Measurements from ENCODE around the gene DYNLT1.
"Not testable (repeated sequence)": the region's sequence is repeated elsewhere in the genome, so short reads cannot be mapped to it uniquely, and the experiment has no call there.

DYNLT1 gene

GRCh38 chr6:158634695-158635426 lies 9.7 kb downstream of the DYNLT1 start:
- no peak overlapping the region for H3K4me3 ChIP-seq (ENCODE audit: low read length)
- no peaks in the 10 kb centered on the region for H3K27me3 ChIP-seq (ENCODE audit: control insufficient read depth, insufficient read depth, low read length)
- peaks cover 36% of the 10 kb centered on the region for H3K36me3 ChIP-seq (ENCODE audit: control insufficient read depth, low read depth, low read length)
- no peak overlapping the region for H3K9ac ChIP-seq (ENCODE audit: low read length)
- H3K4me1 ChIP-seq (ENCODE audit: control insufficient read depth, low read depth, low read length), result no peaks in the 10 kb centered on the region
- H3K9me3 ChIP-seq (ENCODE audit: control insufficient read depth, low read depth, low read length), result no peaks in the 10 kb centered on the region
- H3K27ac ChIP-seq (ENCODE audit: low read length), result no peak overlapping the region

DNA sequence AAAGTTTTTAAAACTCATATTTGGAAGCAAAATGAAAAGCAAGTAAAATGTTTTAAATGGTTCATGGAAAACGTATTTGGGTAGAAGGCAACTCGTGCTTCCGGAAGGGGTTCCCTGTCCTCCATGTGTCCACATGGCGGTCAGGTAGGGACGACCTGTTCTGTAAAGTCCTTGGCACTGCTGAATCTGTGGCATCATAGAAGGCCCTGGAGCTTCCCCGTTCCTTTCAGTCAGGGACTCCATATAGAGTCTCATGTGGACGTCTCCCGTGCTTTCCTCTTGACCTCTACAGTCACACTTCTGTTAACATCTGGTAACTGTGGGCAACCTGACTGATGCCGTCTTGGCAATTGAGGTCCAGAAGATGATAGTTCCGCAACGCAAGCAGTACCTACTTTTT lies 11.4 kb downstream of the DYNLT1 start:
- peaks cover 41% of the 10 kb centered on the region for H3K36me3 ChIP-seq (ENCODE audit: control insufficient read depth, low read depth, low read length)
- peaks cover 3% of the 10 kb centered on the region for H3K4me1 ChIP-seq (ENCODE audit: control insufficient read depth, low read depth, low read length)
- no peak overlapping the region for H3K9ac ChIP-seq (ENCODE audit: low read length)
- no peaks in the 10 kb centered on the region for H3K27me3 ChIP-seq (ENCODE audit: control insufficient read depth, insufficient read depth, low read length)
- no peaks in the 10 kb centered on the region for H3K9me3 ChIP-seq (ENCODE audit: control insufficient read depth, low read depth, low read length)
- H3K4me3 ChIP-seq (ENCODE audit: low read length), result no peak overlapping the region
- no peak overlapping the region for H3K27ac ChIP-seq (ENCODE audit: low read length)

DNA sequence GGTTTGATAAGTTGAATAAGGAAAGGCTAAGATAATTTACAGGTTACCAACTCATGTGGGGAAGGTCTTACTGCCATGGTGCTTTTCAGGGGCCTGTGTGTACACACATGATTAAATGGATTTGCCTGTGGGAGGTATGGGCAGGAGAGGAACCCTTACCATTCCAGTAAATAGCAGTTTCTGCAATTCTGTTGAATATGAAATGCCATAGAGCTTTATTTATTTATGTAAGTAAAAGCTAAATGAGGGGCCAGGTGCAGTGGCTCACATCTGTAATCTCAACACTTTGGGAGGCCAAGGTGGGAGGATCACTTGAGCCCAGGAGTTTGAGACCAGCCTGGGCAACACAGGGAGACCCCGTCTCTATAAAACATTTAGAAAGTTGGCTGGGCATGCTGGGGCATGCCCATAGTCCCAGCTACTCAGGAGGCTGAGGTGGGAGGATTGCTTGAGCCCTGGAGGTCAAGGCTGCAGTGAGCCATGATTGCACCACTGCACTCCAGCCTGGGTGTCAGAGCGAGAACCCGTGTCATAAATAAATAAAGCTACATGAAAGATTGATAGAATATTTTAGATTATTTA lies 11.9 kb downstream of the DYNLT1 start:
- not testable (repeated sequence) for H3K27me3 ChIP-seq (ENCODE audit: control insufficient read depth, insufficient read depth, low read length); H3K9ac ChIP-seq (ENCODE audit: low read length); H3K27ac ChIP-seq (ENCODE audit: low read length); H3K4me1 ChIP-seq (ENCODE audit: control insufficient read depth, low read depth, low read length); H3K9me3 ChIP-seq (ENCODE audit: control insufficient read depth, low read depth, low read length); H3K4me3 ChIP-seq (ENCODE audit: low read length)
- H3K36me3 ChIP-seq (ENCODE audit: control insufficient read depth, low read depth, low read length), result peaks cover 41% of the 10 kb centered on the region

DNA sequence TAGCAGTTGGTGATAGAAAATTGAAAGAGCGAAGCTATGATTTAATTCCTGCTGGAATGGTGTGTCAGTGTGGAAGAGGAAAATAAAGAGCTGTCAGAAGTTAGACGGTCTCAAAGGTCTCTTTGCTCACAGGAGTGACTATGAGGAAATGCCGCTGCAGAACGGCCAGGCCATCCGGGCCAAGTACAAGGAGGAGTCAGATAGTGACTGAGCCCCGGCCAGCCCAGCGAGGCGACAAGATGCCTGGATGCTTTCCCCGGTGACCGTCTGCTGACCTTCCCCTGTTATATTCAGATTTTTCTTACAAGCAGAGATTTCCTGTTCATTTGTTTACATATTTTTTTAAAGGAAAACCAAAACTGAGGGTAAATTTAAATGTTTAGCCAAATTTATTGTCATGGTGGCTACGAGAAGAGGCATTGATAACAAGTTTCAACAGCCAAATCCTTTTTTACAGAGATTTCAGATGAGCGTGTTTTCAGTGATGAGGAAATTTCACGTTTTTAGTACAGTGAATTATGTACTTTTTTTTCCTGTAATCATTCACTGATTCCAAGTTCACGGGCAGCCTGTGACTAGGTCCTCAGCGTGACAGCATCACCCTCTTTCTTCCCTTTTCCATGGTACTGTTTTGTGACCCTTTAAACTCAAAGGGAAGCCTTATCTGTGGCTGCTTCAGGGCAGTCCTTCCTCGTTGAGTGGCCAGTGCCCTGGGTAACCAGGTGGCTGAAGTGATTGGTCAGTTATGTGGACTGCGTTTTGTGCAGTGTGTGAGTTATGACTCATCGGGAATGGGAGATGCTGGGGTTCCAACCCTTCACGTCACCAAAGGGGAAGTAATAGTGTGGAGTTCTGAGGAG lies 12.6 kb downstream of the DYNLT1 start:
- Histone ChIP-seq H3K9ac (ENCODE audit: low read length) (no peak overlapping the region), H3K4me1 (ENCODE audit: control insufficient read depth, low read depth, low read length) (peaks cover 3% of the 10 kb centered on the region), H3K27ac (ENCODE audit: low read length) (no peak overlapping the region), H3K9me3 (ENCODE audit: control insufficient read depth, low read depth, low read length) (no peaks in the 10 kb centered on the region), H3K4me3 (ENCODE audit: low read length) (no peak overlapping the region), H3K27me3 (ENCODE audit: control insufficient read depth, insufficient read depth, low read length) (no peaks in the 10 kb centered on the region), H3K36me3 (ENCODE audit: control insufficient read depth, low read depth, low read length) (peaks cover 44% of the 10 kb centered on the region)

GRCh38 chr6:158630938-158631616 lies 13.5 kb downstream of the DYNLT1 start:
- no peak overlapping the region for H3K27ac ChIP-seq (ENCODE audit: low read length)
- no peaks in the 10 kb centered on the region for H3K9me3 ChIP-seq (ENCODE audit: control insufficient read depth, low read depth, low read length)
- H3K27me3 ChIP-seq (ENCODE audit: control insufficient read depth, insufficient read depth, low read length), result no peaks in the 10 kb centered on the region
- H3K9ac ChIP-seq (ENCODE audit: low read length), result no peak overlapping the region
- H3K36me3 ChIP-seq (ENCODE audit: control insufficient read depth, low read depth, low read length), result peaks cover 46% of the 10 kb centered on the region
- peaks cover 3% of the 10 kb centered on the region for H3K4me1 ChIP-seq (ENCODE audit: control insufficient read depth, low read depth, low read length)
- no peak overlapping the region for H3K4me3 ChIP-seq (ENCODE audit: low read length)

DNA sequence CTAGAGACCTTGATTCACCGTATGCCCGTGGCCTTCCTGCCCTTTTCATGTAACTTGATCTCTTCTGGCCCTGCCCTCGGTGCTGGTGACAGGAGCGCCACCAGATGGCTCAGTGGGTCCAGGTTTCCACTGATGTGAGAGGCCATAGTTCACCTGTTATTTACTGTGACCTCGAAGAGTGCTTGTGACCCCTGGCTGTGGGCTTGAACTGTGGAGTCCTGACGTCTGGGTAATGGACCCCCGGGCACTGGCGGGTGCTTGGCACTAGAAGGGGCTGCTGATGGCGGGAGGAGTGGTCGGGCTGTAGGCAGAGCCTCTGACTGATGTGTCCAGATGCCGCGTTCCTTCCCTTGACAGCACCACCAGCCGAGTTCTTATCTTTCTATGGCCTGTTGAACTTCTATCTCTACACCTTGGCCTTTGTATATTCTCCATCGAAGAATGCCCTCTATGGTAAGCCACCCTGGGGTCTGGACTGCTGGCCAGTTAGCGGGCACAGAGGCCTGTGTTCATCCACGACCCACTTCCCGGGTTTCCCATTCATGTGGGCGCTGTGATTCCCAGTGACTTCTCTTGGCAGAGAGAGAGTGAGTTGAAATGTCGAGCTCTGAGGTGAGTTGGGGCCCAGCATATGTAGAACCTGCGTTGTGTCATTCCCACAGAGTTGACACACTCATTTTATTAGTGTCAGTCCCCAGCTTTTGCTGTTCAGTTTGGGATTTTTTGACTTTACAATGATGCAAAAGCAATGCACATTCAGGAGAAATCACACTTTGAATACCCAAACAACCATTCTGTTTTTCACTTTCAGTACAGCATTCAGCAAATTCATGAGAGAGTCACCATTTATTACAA lies 14.9 kb downstream of the DYNLT1 start:
- no peaks in the 10 kb centered on the region for H3K27me3 ChIP-seq (ENCODE audit: control insufficient read depth, insufficient read depth, low read length)
- no peak overlapping the region for H3K4me3 ChIP-seq (ENCODE audit: low read length)
- H3K9ac ChIP-seq (ENCODE audit: low read length), result no peak overlapping the region
- peaks cover 3% of the 10 kb centered on the region for H3K4me1 ChIP-seq (ENCODE audit: control insufficient read depth, low read depth, low read length)
- no peak overlapping the region for H3K27ac ChIP-seq (ENCODE audit: low read length)
- no peaks in the 10 kb centered on the region for H3K9me3 ChIP-seq (ENCODE audit: control insufficient read depth, low read depth, low read length)
- peaks cover 48% of the 10 kb centered on the region for H3K36me3 ChIP-seq (ENCODE audit: control insufficient read depth, low read depth, low read length)

DNA sequence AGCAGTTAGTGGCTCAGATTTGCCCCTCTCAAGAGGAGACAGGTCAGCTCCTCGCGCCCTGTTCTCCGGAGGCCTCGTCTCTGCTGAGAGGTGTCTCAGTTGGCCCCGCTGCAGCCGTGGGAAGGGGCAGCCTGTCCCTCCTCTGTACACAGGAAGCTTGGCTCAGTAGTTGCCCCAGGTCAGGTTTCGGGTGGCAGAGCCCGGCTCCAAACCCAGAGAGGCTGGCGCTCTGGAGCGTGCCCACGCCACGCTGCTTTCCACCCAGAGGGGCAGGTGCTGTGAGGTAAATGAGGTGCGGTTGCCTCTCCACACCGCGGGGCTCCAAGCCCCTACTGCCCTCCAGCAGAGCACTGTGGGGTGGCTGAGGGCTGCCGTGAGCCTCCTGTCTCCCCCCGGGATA lies 16.0 kb downstream of the DYNLT1 start:
- no peaks in the 10 kb centered on the region for H3K9me3 ChIP-seq (ENCODE audit: control insufficient read depth, low read depth, low read length)
- H3K27ac ChIP-seq (ENCODE audit: low read length), result no peak overlapping the region
- no peak overlapping the region for H3K4me3 ChIP-seq (ENCODE audit: low read length)
- H3K36me3 ChIP-seq (ENCODE audit: control insufficient read depth, low read depth, low read length), result peaks cover 46% of the 10 kb centered on the region
- H3K4me1 ChIP-seq (ENCODE audit: control insufficient read depth, low read depth, low read length), result peaks cover 3% of the 10 kb centered on the region
- H3K27me3 ChIP-seq (ENCODE audit: control insufficient read depth, insufficient read depth, low read length), result no peaks in the 10 kb centered on the region
- no peak overlapping the region for H3K9ac ChIP-seq (ENCODE audit: low read length)

DNA sequence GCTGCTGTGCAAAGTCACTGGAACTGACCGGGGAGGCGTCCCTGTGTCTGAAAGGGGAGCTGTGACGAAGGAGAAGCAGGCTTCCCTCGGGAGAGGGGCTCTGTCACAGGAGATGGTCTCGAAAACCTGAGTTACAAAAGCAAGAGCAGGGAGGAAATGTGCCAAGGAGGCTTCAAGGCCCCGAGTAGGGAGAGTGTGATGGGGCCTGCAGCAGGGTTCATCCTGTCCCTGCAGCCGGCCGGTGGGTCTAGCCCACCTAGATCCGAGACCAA lies 16.7 kb downstream of the DYNLT1 start:
- Histone ChIP-seq H3K4me1 (ENCODE audit: control insufficient read depth, low read depth, low read length) (peaks cover 3% of the 10 kb centered on the region), H3K9me3 (ENCODE audit: control insufficient read depth, low read depth, low read length) (no peaks in the 10 kb centered on the region), H3K9ac (ENCODE audit: low read length) (no peak overlapping the region), H3K36me3 (ENCODE audit: control insufficient read depth, low read depth, low read length) (peaks cover 43% of the 10 kb centered on the region), H3K4me3 (ENCODE audit: low read length) (no peak overlapping the region), H3K27ac (ENCODE audit: low read length) (no peak overlapping the region), H3K27me3 (ENCODE audit: control insufficient read depth, insufficient read depth, low read length) (no peaks in the 10 kb centered on the region)

DNA sequence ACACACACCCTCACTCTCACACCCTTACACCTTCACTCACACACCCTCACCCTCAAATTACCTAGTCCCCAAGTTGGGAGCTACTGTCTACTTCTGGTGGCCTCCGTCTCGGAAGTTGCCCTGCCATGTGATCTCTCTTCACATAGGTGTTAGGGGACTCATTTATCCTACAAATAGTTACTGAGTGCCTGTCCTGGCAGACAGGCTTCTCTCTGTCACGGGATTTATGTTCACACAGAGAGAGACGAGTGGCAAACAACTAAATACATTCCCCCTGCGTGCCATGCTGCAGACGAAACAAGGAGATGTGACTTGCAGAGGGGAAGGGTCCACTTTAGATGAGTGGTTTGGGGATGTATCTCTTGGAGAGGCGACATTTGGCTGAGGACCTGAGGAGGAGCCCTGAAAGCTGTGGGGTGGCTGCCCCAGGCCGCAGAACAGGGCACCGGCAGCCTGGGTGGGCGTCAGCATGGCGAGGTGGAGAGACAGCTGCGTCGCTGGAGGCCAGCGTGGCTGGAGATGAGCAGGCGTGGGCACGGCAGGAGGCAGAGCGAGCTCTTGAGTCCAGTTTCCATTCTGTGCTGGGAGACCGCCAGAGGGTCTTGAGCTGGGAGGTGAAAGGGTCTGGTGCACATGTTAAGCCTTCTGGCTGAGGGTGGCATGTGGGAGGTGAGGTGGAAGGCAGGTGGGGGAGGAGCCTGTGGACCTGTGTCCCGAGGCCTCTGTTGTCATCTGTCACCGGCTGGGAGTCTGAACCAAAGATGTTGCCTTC lies 17.2 kb downstream of the DYNLT1 start:
- Histone ChIP-seq H3K9ac (ENCODE audit: low read length) (no peak overlapping the region), H3K27ac (ENCODE audit: low read length) (no peak overlapping the region), H3K27me3 (ENCODE audit: control insufficient read depth, insufficient read depth, low read length) (no peaks in the 10 kb centered on the region), H3K4me3 (ENCODE audit: low read length) (no peak overlapping the region), H3K9me3 (ENCODE audit: control insufficient read depth, low read depth, low read length) (no peaks in the 10 kb centered on the region), H3K4me1 (ENCODE audit: control insufficient read depth, low read depth, low read length) (peaks cover 3% of the 10 kb centered on the region), H3K36me3 (ENCODE audit: control insufficient read depth, low read depth, low read length) (peaks cover 46% of the 10 kb centered on the region)

- Histone ChIP-seq H3K4me3 (ENCODE audit: low read length) (no peak overlapping the region), H3K27me3 (ENCODE audit: control insufficient read depth, insufficient read depth, low read length) (no peaks in the 10 kb centered on the region), H3K9me3 (ENCODE audit: control insufficient read depth, low read depth, low read length) (no peaks in the 10 kb centered on the region), H3K27ac (ENCODE audit: low read length) (no peak overlapping the region), H3K36me3 (ENCODE audit: control insufficient read depth, low read depth, low read length) (peaks cover 40% of the 10 kb centered on the region), H3K4me1 (ENCODE audit: control insufficient read depth, low read depth, low read length) (peaks cover 3% of the 10 kb centered on the region), H3K9ac (ENCODE audit: low read length) (no peak overlapping the region)
Measured at GRCh38 chr6:158626360-158627167, 18.0 kb downstream of the DYNLT1 start.

Measured in iPS-18a (cell line).